ENCODE results near the gene KCTD17.

Gene KCTD17

DNA sequence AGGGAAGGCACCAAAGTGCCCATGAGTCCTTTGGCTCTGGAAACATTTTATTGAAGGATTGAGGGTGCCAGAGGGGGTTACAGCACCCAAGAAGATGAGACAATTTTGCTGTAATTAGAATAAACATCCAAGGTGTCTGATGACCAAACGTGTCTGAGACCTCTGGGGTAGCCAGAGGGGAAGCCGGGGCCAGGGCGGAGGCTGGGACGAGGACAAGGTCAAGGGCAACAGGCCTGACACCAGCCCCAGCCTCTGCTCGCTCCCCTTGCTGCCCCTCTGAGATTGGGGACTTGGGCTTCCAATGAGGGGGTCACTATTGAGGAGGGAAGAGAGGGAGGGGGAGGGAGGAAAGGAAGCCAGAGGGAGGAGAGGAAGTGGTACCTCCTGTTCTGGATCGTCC, 32.4 kb downstream of the KCTD17 start:
- no peak for DNase-seq

DNA sequence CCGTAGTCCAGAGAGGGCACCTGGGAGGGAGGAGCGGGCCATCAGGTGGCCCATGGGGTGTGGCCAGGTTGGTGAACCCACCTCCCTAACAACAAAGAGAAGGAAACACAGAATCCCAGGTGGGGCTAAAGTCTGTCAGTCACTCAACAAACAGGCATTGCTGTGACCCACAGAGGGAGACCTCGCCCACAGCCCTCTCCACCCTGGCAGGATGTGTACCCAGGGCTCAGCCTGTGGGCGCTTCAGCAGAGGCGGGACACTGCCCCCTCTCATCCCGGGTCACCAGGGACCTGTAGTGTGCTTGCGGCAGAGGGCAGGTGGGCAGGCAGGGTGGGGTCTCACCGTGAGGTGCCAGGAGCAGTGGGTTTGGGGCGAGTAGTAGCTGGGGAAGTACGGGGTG, 32.8 kb downstream of the KCTD17 start:
- no peak for DNase-seq

DNA sequence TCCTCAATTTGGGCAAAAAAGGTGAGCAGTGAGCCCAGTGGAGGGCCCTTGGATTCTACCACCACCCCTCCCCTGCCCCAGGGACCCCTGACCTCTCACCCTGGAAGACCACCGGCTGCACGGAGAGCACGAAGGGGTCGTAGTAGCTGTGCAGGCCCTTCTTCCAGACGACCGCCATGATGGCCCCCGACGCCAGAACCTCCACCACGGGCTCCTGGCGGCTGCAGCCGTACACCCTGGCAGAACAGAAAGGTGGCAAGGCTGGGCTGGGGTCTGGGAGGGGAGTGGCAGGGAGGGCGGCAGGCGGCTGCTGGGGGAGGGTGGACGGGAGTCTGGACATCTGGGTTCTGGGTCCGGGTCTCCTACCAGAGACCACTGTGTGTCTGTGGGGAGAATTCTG, 34.6 kb downstream of the KCTD17 start:
- no peak for DNase-seq

DNA sequence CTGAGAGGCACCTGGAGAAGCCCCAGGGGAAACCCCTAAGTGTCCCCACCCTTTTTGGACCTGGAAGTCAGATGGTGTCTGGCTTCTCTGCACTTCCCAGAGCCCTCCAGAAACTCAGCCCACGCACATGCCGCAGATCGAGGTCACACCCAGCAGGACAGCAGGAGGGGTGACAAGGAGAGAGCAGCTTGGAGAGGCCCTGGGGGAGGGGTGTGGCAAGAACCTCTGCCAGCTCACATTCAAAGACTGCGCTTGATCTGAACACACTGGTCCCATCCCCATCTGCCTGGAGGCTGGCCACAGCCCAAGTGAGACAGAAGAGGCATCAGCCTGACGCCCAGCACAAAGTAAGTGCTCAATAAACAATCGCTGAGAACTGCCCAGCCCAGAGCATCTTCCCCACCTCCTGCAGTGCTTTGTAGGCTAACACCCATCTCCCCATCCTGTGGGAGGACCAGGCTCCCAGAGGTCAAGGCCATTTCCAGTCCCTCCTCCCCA, 36.6 kb downstream of the KCTD17 start:
- DNase-seq, result no peak

DNA sequence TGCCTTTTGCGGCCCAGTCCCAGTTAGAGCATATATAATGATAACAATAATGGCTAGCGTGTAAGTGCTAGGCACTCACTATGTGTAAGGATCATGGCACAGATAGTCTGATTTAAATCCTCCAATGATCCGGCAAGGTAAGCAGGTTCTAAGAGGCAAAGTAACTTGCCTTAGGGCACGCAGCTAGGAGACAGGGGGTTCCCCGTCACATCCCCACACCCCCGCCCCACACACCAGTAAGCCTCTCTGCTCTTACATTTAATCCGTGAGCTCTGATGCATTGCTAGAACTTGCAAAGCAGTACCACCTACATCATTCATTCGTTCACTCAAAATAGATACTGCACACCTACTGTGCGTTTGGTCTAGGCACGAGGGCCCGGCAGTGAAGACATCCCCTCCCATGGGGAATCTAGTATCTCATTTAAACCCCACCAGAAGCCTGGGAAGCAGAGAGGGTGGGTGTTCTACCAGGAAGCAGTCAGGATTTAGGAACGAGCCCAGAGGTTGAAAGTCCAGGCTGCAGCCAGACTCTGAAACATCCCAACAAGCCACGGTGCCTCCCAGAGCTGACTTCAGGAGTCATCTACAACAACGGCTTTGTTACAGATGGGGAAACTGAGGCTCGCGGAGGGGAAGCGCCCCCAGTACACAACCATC, 37.3 kb downstream of the KCTD17 start:
- no peak for DNase-seq

DNA sequence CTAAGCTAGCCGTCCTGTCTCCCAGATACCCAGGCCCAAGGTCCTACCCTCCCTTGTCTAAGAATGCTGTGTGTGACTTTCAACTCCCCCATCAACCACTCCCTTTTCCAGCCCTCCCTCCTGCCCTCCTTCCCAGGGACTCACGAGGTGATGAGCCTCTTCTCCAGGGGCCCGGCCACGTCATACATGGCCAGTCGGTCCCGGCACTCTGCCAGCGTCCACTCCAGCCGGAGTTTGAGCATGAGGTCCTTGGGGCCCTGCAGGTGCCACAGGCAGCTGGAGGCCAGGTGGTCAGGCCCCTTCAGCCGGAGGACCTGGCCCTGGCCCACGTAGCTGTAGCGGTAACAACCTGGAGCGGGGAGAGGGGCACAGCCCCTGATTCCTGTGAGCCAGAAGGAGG, 37.9 kb downstream of the KCTD17 start:
- no peak for DNase-seq

DNA sequence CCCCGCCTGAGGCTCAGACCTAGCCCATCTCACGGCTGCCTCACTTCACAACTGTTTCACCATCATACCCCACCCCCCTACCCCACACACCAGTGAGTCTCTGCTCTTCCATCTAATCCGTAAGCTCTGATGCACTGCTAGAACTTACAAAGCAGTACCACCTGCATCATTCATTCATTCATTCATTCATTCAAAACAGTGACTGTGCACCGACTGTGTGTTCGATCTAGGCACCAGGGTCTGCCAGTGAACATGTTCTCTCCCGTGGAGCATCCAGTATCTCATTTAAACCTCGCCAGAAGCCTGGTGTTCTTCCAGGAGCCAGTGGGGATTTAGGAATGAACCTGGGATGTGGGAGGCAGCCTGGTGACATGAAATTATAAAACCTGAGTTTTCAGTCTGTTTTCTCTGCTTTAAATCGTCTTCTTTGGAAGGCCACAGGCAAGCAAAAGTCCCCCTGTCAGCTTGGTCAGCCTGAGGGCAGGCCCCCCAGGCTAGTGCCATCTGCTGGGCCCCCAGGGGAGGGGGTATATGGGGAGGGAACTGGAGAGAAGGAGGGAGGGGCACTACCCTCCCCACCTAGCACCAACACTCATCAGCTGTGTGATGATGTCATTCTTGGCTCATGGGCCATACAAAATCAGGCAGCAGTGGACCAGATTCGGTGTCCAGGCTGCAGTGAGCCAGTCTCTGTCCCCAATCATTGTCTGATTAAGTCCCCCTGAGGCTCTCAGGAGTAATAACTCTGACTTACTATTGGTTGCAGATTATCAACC, 39.6 kb downstream of the KCTD17 start:
- no peak for DNase-seq

DNA sequence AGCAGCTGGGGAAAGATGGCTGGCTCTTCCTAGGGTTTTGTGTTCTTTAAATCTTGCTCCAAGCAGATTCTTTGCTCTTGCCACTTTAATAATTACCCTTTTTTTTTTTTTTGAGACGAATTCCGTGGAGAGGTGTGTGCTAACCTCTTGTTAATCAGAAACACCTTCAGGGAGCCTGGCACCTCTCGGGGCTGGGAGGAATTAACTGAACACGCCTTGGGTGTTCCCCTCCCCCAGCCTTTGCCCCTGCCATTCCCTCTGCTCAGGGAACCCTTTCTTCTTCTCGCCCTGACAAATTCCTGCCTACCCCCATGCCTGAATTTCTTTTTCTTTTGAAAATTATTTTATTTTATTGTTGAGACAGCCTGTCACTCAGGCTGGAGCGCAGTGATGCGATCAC, 40.5 kb downstream of the KCTD17 start:
- no peak for DNase-seq

DNA sequence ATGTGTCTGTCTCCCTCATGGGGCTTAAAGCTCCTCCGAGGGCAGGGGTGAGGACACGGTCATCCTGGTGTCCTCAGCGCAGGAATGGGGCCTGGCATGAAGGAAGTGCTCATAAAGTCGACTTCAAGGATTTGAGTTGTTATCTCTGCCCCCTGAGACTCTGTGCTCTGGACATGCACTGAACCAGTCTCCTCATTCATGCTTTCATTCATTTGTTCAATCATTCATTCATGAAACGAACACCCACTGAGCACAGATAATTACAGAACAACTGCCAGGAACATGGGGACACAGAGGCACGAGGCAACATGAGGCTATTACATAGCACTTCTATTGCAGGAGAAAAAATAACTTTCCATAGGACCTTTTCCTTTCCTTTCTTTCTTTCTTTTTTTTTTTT, 41.5 kb downstream of the KCTD17 start:
- DNase-seq, result no peak

DNA sequence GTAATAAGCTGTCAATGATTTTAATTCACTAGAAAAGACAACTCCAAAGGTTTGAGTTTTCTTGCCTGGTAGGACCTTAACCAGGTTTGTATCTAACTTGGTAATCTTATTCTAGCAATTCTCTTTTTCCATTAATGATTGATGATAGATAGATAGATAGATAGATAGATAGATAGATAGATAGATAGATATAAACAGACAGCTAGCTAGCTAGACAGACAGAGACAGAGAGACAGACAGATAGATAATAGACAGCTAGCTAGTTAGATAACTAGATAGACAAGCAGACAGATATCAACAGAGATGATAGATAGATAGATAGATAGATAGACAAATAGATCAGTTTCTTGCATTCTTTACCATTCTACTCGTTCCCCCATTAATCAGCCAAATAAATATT, 42.7 kb downstream of the KCTD17 start:
- DNase-seq, result no peak

DNA sequence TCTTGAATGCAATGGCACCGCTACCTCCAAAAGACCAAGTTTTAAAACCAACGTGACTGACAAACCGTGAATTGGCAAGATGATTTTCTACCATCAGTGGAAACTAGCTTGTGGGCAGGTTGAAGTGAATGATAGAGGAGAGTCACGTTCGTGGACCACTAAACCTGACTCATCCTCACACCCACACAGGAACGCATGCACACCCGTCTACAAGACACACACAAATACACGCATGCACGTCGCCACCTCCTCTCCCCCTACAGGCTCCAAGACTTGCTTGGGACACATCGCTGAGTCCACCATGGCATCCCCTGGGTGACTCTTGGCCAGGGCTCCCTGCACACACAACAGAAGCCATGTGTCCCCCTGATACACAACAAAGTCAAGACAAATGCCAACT, 43.6 kb downstream of the KCTD17 start:
- DNase-seq, result no peak

DNA sequence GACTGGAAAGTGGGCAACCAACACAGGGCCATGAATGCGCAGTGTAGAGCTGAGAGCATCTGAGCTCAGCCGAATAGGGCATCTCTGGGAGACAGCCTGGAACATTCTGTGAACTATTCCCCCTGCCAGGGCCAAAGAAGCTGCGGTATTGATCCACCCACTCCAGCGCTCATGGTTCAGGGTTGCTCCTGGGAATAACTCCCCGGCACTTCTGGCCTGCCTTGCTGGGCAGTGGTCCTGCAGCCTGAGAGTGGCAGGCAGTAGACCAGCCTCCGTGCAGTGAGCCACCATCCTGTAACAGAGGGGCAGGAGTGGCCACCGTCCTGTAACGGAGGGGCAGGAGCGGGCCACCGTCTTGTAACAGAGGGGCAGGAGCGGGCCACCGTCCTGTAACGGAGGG, 45.8 kb downstream of the KCTD17 start:
- DNase-seq, result no peak

DNA sequence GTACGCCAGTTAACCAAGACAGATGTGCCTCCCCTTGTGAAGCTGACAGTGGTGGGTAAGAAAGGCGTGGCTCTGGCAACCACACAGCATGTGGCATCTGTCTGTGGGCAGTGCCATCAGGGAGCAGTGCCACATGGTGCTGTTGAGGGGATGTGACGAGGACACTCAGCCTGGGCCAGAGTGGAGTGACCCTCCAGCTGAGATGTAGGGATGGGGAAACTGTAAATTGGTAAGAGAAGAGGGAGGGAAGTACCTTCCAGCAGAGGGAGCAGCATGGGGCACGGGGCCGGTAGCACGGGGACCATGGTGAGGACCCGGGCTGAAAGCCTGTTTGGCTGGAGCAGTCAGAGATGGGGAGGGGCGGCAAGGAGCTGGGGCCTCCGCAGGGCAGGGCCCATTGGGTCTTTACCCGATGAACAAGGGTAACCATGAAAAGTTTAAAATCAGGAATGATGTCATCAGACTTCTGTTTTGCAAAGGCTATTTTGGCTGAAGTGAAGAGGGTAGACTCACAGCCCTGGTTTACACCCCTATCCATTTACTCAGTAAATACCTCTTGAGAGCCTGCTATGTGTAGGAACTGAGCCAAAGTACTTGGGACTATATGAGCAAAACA, 47.5 kb downstream of the KCTD17 start:
- no peak for DNase-seq

DNA sequence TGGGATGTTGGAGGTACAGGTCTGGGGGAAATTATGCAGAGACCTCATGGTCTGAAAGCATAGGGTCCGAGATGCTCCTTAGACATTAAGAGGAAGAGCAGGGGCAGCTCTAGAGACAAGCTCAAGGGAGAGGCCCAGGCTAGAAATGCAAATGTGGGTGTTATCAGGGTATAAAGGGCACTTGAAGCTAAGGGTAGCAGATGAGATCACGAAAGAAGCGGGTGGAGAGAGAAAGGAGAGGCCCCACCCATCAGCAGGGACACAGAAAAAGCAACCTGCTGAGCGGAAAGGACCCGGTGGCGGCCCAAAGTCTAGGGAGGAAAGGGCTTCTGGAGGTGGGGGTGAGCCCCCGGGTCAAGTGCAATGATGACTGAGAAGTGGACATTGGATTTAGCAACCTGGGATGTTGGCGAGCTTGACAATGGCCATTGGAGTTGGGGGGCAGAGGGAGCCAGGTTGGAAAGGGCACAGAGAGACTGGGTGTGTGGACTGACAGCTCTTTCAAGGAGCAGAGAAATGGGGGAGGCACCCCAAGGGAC, 49.1 kb downstream of the KCTD17 start:
- DNase-seq, result no peak

DNA sequence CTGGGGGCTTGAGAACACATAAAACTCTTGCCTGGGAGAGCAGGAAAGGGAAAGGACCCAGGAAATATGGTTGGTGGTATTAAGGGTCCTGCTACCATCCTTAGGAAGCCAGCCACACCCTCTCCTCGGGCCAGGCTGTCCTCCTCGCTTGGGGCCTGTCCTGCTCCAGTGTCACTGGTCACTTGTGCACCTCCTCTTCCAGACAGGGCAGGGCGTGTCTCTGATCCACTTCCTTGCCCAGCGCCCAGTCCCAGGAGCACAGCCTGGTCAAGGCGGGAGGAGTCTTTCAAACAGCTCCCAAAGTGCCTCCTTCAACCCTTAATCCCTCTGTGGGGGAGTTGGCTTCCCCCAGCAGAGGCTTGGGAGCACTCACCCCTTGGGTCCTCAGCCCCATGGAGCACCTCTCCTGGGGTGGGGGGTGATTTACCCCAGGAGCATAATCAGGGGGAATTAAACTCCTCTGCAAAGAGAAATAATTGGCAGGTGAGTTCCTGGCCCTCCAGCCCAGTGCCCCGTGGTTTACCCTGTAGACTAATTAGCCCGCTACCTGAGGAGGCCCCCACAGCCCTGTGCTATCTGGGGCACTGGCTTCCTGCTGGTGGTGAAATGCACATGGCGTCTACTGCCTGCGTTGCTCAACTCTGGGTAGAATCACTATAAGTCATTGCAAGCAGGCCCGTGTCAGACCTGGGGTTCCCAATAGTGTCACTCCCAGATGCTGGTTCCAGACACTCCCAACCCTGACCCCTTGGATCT, 49.9 kb downstream of the KCTD17 start:
- DNase-seq, result no peak

DNA sequence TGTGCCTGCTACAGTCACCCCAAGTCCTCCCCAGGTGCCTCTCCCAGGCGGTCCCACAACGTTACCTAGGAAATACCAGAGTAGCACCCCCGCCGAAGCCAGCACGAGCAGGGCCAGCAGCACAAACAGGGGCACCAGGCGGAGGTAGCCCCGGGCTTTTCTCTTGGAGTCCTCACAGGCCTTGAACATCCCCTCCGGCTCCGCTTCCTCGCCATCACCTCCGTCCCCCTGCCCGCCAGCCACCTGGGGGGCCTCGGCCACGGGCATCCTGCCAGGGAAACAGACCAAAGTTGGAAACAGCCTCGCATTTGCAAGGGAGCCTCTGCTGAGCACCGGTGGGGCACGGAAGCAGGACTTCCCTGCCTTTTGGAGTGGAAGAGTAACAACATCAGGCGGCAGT, 51.6 kb downstream of the KCTD17 start:
- no peak for DNase-seq

DNA sequence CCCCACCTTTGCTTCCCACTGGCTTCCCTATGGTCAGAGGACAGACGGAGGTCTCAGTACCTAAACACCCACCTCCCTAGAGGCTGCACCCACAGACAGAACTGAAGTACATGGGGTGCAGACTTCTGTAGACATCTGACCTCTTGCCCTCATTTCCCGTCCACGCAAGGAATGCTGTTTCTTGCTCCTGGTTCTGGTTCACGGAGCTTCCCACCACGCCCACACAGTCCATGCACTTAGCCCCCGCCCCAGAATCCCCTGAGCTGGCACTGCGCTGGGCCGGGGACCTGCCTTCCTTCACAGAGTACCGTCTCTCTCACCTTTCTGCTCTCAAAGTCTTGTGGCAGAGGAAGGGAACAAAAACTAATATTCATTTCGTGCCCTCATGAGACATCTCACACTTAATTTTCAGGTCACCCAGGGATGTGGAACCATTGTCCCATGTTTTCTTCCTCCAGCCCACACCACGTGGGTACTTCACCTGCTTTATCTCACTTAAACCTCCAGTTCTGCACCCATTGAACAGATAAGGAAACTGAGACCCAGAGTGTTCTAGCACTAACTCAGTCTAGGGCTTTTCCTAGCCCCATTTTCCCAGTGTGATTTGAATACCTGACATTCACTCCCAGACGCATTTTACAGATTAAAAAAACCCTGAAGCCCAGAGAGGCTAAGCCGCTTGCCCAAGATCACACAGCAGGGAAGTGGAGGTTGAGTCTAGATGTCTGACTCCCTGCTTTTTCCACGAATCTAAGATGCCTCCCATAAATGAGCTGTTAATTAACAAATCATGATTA, 52.3 kb downstream of the KCTD17 start:
- DNase-seq, result no peak

DNA sequence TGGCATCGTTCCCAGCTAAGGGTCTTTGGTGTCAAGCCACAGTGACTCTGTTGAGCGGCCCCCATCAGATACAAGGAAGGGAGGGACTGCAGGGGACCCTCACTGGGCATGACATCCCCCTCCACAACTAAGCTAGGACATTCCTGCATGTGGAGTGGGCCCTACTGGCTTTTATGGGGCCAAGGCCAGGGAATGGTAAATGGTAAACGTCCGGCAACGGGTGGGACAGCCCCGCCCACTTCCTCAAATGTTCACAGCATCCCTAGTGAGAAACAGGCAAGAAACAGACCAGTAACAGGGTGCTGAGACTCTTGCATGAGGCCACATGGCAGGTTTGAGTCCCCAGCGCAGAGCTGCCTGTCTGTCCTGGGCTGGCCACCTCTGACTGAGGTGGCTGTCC, 53.6 kb downstream of the KCTD17 start:
- DNase-seq, result no peak

DNA sequence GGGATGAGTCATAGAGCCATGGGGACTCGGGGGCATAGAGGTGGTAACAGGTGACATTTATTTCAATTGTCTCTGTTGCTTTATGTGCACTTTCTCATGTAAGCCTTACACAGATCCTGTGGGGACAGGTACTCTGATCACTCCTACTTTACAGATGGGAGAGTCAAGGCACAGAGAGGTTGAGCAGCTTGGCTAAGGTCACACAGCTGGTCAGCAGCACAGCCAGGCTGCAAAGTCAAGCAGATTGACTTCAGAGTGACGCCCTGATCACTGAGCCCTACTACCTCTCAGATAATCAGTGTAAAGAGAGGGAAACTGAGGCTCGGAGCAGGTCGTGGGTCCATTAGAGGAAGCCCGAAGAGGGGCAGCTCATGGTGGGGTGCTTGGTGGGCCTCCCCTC, 54.4 kb downstream of the KCTD17 start:
- no peak for DNase-seq

DNA sequence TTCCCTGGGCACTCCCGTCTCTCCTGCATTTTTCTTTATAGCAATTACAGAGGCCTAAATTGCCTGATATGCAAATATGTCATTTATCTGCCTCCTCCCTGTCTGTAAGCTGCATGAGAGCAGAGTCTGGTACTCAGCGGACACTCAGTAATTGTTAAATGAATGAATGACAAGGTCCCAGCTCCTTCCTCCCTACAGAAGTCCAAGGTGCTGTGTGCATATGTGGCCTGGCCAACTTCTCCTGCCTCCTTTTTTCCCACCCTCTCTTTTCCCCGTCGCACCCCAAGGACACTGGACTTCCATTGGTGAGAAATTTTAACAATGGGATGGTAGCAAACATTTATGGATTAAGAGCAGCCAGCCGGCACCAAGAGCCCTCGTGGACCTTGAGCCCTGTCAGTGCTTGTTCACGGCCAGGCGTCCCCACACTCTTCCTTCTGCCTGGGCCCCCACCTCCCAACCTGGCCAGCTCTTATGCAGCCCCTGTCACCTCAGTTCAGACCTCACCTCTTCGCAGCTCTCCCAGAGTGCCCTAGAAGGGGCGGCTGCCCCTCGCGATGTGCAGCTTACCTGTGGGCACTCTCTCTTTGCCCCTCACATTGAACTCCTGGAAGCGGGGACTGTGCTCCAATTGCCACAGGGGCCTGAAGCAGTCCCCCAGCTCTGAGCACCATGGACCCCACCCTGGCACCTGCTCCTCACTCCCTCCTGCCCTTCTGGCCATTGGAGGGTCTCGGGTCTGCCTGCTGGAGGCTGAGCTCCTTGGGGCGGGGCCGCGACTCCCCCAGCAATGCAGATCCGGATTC, 56.5 kb downstream of the KCTD17 start:
- no peak for DNase-seq

DNA sequence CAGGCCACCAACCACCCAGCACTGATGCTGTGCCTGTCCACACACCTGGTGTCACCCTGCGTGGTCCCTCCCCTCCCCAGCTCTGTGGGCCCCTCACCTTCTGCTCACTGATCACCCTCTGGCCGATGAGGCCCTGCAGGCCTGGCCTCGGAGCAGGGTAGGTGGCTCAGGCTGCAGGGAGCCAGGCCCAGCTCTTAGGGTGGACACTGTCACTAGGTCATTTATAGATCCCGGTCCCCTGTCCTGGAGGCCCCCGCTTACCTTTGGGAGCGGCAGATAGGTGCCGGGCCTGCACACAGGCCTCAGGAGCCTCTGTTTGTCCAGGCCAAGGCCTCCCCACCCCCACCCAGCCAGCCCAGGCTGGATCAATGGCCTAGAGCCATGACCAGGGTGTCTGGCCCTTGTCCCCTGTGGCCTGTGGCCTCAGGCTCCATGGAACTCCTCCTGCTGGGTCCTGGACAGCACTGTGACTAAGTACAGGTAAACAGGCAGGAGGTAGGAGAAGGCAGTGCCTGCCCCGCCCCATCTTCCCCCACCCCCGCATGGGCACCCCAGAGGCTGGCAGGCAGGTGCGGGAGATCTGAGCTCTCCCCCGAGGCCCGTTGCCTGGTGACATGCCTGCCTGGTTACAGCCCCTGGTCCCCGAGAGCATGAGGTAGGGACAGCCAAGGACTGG, 57.8 kb downstream of the KCTD17 start, which contains the start of gene TMPRSS6:
Gene TMPRSS6 (minus strand): TSS at position 472 of the 676 bp plus-strand sequence. CDS start 6,296 bp downstream, outside the sequence.
- no peak for DNase-seq
